ENCODE data around the gene FOXL2.

FOXL2 gene

DNA sequence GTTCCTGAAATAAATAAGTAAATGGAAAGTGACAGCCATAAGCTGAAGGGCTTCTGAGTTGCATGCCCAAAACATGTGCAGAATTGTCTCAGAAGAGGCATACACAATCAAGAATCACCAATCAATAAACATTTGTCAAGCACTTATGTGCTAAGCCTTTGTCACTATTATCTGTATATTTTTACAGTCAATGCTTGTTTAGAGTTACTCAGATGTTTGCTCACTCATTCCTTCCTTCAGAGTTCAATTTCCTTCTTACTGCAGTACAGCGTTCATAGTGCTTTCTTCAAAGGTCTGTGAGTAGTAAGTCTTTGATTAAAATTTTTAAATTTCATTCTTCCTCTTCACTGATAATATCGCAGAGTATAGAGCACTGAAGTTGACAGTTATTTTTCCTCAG lies 17.3 kb upstream of the FOXL2 start:
- H3K4me3 ChIP-seq (replicated peaks; ENCODE audit: low read depth, low read length): no peak overlapping the region
- H3K27me3 ChIP-seq (replicated peaks; ENCODE audit: control insufficient read depth, insufficient read depth, low read length): peaks cover 2% of the 10 kb centered on the region
- no peak for DNase-seq (ENCODE audit: extremely low read depth, insufficient read length)
- no peaks in the 10 kb centered on the region for H3K36me3 ChIP-seq (ENCODE audit: control insufficient read depth, insufficient read depth, low read length)
- TF ChIP-seq, protein P1, sequence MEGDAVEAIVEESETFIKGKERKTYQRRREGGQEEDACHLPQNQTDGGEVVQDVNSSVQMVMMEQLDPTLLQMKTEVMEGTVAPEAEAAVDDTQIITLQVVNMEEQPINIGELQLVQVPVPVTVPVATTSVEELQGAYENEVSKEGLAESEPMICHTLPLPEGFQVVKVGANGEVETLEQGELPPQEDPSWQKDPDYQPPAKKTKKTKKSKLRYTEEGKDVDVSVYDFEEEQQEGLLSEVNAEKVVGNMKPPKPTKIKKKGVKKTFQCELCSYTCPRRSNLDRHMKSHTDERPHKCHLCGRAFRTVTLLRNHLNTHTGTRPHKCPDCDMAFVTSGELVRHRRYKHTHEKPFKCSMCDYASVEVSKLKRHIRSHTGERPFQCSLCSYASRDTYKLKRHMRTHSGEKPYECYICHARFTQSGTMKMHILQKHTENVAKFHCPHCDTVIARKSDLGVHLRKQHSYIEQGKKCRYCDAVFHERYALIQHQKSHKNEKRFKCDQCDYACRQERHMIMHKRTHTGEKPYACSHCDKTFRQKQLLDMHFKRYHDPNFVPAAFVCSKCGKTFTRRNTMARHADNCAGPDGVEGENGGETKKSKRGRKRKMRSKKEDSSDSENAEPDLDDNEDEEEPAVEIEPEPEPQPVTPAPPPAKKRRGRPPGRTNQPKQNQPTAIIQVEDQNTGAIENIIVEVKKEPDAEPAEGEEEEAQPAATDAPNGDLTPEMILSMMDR (IDR thresholded peaks at IDR 0.05; ENCODE audit: insufficient read depth, low read length, poor library complexity, severe bottlenecking): no peak

DNA sequence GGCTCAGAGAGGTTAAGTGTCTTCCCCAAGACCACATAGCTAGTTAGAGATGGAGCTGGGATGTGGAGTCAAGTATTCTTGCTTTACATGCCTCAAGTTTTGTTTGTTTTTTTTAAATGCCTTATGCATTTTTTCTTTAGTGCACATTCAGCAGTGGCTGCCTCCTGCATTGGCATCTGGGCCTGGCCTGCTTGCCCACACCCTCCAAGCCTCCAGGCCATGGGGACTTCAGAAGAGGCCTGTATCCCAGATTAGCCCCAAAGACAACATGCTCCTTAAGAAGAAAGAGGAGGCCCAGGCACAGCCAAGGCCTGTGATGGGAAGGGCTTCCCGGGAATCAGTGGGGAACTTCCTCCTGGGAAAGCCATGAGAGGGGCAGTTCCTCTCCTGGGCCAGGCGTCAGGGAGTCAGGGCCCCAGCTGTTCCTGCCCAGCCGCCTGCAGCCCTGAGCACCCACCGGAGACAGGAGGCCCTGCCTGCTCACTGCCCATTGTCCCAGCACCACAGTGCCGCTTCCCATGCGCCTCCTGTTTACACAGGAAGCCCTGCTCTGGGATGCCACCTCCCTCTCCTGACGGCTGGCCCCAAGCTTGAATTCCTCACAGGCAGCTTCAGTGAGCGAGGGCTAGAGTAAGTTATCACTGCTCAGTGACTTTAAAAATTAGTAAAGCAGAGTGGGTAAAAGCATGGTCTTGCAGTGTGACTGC lies 16.1 kb upstream of the FOXL2 start:
- TF ChIP-seq, protein P1 (IDR thresholded peaks at IDR 0.05; ENCODE audit: insufficient read depth, low read length, poor library complexity, severe bottlenecking): no peak
- Histone ChIP-seq H3K4me3 (replicated peaks; ENCODE audit: low read depth, low read length) (no peak overlapping the region), H3K27me3 (replicated peaks; ENCODE audit: control insufficient read depth, insufficient read depth, low read length) (peaks cover 5% of the 10 kb centered on the region), H3K36me3 (ENCODE audit: control insufficient read depth, insufficient read depth, low read length) (no peaks in the 10 kb centered on the region)
- no peak for DNase-seq (ENCODE audit: extremely low read depth, insufficient read length)

DNA sequence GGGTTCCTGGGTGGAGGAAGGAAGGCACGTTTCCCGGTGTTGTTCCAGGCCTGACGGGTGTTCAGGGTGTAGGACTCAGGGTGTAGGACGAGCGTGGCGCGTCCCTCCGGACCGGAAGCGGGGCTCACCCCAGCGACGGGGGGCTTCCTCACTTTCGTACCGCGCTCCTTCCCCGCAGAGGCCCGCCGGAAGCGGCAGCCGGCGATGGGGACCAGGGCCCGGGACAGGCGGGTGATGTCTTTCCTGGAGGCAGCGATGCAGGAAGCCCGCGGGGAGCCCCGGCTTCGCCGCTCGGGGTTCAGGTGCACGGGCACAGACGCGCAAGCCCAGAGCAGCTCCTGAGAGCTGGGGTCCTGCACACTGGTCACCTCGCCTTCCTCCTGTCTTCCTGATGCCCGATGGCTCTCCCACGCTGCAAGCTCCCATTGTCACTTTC lies 13.5 kb upstream of the FOXL2 start:
- TF ChIP-seq, protein P1 (IDR thresholded peaks at IDR 0.05; ENCODE audit: insufficient read depth, low read length, poor library complexity, severe bottlenecking): no peak
- Histone ChIP-seq H3K27me3 (replicated peaks; ENCODE audit: control insufficient read depth, insufficient read depth, low read length) (peaks cover 5% of the 10 kb centered on the region), H3K4me3 (replicated peaks; ENCODE audit: low read depth, low read length) (no peak overlapping the region), H3K36me3 (ENCODE audit: control insufficient read depth, insufficient read depth, low read length) (no peaks in the 10 kb centered on the region)
- no peak for DNase-seq (ENCODE audit: extremely low read depth, insufficient read length)

DNA sequence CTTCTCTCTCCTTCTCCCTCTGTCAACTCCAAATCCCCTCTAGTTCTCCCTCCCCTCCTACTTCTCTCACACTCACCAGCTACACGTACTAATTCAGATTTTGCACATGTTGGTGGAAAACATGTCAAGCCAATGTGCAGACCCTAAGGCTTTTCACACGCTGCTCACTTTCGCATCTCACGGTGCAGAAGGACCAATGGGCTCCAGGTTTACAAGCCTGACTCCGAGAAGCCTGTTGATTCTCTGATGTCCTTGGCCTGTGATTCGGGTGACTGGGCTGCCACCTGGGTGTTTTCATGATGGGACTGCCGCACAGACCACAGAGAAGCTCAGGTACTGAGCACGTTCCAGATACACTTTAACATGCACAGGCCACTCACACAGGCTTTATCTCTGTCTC lies 3.8 kb upstream of the FOXL2 start:
- TF ChIP-seq, protein P1 (IDR thresholded peaks at IDR 0.05; ENCODE audit: insufficient read depth, low read length, poor library complexity, severe bottlenecking): no peak
- H3K27me3 ChIP-seq (replicated peaks; ENCODE audit: control insufficient read depth, insufficient read depth, low read length): peaks cover 5% of the 10 kb centered on the region
- H3K36me3 ChIP-seq (ENCODE audit: control insufficient read depth, insufficient read depth, low read length): no peaks in the 10 kb centered on the region
- no peak for DNase-seq (ENCODE audit: extremely low read depth, insufficient read length)
- H3K4me3 ChIP-seq (replicated peaks; ENCODE audit: low read depth, low read length): no peak overlapping the region

DNA sequence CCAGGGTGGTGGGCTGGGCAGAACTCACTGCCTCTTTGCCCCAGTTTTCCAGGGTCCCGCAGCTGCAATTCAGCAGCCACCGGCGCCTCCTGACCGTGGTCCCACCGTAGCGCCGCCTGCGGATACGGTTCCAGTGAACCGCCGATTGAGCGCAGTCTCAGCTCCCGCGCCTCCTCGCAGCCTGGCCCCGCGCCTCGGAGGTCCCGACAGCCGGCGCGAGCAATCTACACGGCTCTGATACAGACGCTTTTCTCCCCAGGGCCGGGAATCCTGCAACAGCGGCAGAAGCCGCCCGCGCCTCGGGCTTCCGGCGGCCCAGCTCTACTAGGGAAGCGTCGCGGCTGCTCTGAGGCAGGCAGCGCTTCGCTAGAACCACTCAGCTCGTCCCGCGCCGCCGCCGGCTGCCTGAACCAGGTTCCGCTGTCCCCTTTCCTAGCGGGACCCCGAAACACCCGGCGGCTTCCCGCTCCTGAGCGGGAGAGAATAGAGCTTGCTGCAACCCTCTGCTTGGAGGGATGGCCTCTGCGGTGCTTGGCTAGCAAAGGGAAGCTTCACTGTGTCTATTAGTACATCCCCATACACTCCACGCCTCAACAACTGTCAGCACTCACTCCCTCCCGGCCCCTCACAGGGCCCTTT lies 3.2 kb upstream of the FOXL2 start:
- Histone ChIP-seq H3K4me3 (replicated peaks; ENCODE audit: low read depth, low read length) (no peak overlapping the region), H3K27me3 (replicated peaks; ENCODE audit: control insufficient read depth, insufficient read depth, low read length) (peaks cover 5% of the 10 kb centered on the region)
- TF ChIP-seq, protein P1 (IDR thresholded peaks at IDR 0.05; ENCODE audit: insufficient read depth, low read length, poor library complexity, severe bottlenecking): no peak

More for the DNA sequence above, 3.2 kb upstream of the FOXL2 start:
- no peaks in the 10 kb centered on the region for H3K36me3 ChIP-seq (ENCODE audit: control insufficient read depth, insufficient read depth, low read length)
- no peak for DNase-seq (ENCODE audit: extremely low read depth, insufficient read length)

Measured in GM06990 (cell line).